K562 (cell line): Measurements from ENCODE around the gene VPS33B. TPM values are rescaled to one million over a fixed set of nuclear protein-coding genes. Genes with fewer than 3 reads are reported as not detected.
A peak's percentile ranks its signal among the peaks of the same experiment; 100 is the strongest.

Experiments
- ATAC-seq: fragments of 200-7000 bp; cut with Tn5 transposase; 3 replicates; pipeline ENCODE4 v1.9.1; 2020; ENCODE audit warnings: moderate library complexity
- BruUV-seq: library from RNA; stranded (reverse); fragments of 400-500 nt; replicated peaks from 2 replicates; lab custom pipeline; 2021; lab: Mats Ljungman, UMichigan
- CTCF ChIA-PET: fragments of 300-600 bp; formaldehyde crosslinking; extraction: SDS; loops from one replicate; lab custom pipeline; 2021; ENCODE audit warnings: low intra/inter-chr PET ratio; lab: Yijun Ruan, JAX
- POLR2A ChIA-PET: fragments of 300-600, 350-650 bp; sonication (Branson Sonifier 250); formaldehyde crosslinking; extraction: SDS; loops from one replicate; lab custom pipeline; 2021; ENCODE audit warnings: antibody characterized with exemption, inconsistent platforms; lab: Yijun Ruan, JAX
- DNase-seq, 4 experiments: peaks; one replicate each; pipeline versions ENCODE4 v3.0.0 to v3.0.0-alpha.2; 2011 to 2018; ENCODE audit warnings: low spot score in 3 of 4, mixed read lengths in 3 of 4; ENCODE audit errors: extremely low read depth in 1 of 4
- FAIRE-seq: peaks from 2 replicates; lab custom pipeline; 2011; peaks lifted over from hg19 to GRCh38; lab: Jason Lieb, UNC
- H2AFZ ChIP-seq: 2 replicates; pipeline ENCODE4 v1.6.0; 2011; ENCODE audit warnings: low read depth, low read length, control low read depth, inconsistent platforms
- H3K27ac ChIP-seq: fragments of 200-600 bp; 3 replicates; pipeline ENCODE4 v1.8.0; 2011; ENCODE audit warnings: low read depth, mild to moderate bottlenecking, control low read depth, inconsistent platforms, low read length, moderate library complexity, mixed read lengths; ENCODE audit errors: extremely low read depth
- H3K27me3 ChIP-seq, 2 experiments: fragments of 300-600 bp in 1 of 2; 2 replicates in 1 of 2; 3 replicates in 1 of 2; pipeline versions ENCODE4 v1.6.0 to v1.8.0; 2011; ENCODE audit warnings: inconsistent platforms in 2 of 2, low read length in 2 of 2, mild to moderate bottlenecking in 1 of 2, mixed read lengths in 1 of 2, moderate library complexity in 1 of 2; ENCODE audit not compliant: control insufficient read depth in 2 of 2, insufficient read depth in 2 of 2
- H3K36me3 ChIP-seq: fragments of 300-600 bp; 3 replicates; pipeline ENCODE4 v1.8.0; 2011; ENCODE audit warnings: mild to moderate bottlenecking, low read length, inconsistent platforms; ENCODE audit not compliant: control insufficient read depth, insufficient read depth
- H3K4me1 ChIP-seq, 2 experiments: fragments of 200-600 bp in 1 of 2; replicated peaks in 1 of 2; 2 replicates in 1 of 2; 3 replicates in 1 of 2; pipeline versions ENCODE4 v1.5.1 to v1.8.0; 2011; ENCODE audit warnings: inconsistent platforms in 2 of 2, low read length in 2 of 2, mild to moderate bottlenecking in 1 of 2, mixed read lengths in 1 of 2, moderate library complexity in 1 of 2; ENCODE audit not compliant: control insufficient read depth in 2 of 2, insufficient read depth in 2 of 2
- H3K4me2 ChIP-seq: 2 replicates; pipeline ENCODE4 v1.6.1; 2011; ENCODE audit warnings: low read length, control low read depth, inconsistent platforms, mixed read lengths; ENCODE audit not compliant: insufficient read depth
- H3K4me3 ChIP-seq: fragments of 200-600 bp; sonication (generic), shearing (Covaris generic); 2 replicates; pipeline ENCODE4 v1.5.1; 2016; ENCODE audit warnings: control low read depth, inconsistent platforms
- H3K79me2 ChIP-seq: fragments of 200-600 bp; 3 replicates; pipeline ENCODE4 v1.8.0; 2011; ENCODE audit warnings: low read length, inconsistent platforms; ENCODE audit not compliant: control insufficient read depth, insufficient read depth
- H3K9ac ChIP-seq, 2 experiments: 2 replicates each; pipeline versions ENCODE4 v1.6.0 to v1.6.1; 2011; ENCODE audit warnings: low read depth in 2 of 2, low read length in 2 of 2, control low read depth in 1 of 2, inconsistent platforms in 1 of 2, mild to moderate bottlenecking in 1 of 2, mixed read lengths in 1 of 2; ENCODE audit not compliant: insufficient read depth in 1 of 2
- H3K9me1 ChIP-seq: one replicate; pipeline ENCODE4 v1.6.0; 2011; ENCODE audit warnings: inconsistent platforms, mild to moderate bottlenecking, low read length, moderate library complexity; ENCODE audit not compliant: control insufficient read depth, insufficient read depth
- H3K9me3 ChIP-seq: replicated peaks from 2 replicates; pipeline ENCODE4 v1.5.1; 2011; ENCODE audit warnings: low read depth, low read length, inconsistent platforms; ENCODE audit not compliant: control insufficient read depth, insufficient read depth
- H4K20me1 ChIP-seq: replicated peaks from 2 replicates; pipeline ENCODE4 v1.6.1; 2011; ENCODE audit warnings: low read length, inconsistent platforms, mixed read lengths; ENCODE audit not compliant: control insufficient read depth, insufficient read depth
- BCOR ChIP-seq: fragments of 450-650 bp; IDR thresholded peaks from 2 replicates; pipeline ENCODE4 v1.6.1; 2016
- HNRNPL ChIP-seq: fragments of 200-400 bp; formaldehyde crosslinking; IDR thresholded peaks from 2 replicates; pipeline ENCODE4 v1.6.1; 2017; ENCODE audit warnings: low read depth, mild to moderate bottlenecking, low read length
- PTRF ChIP-seq: fragments of 450-650 bp; IDR thresholded peaks from 2 replicates; pipeline ENCODE4 v1.6.1; 2016; ENCODE audit warnings: mild to moderate bottlenecking, missing genetic modification characterization, missing compliant biosample characterization
- ZNF589 ChIP-seq: fragments of 200-800 bp; sonication (Bioruptor generic); IDR thresholded peaks from 2 replicates; pipeline ENCODE4 v1.6.1; 2016; ENCODE audit warnings: low read depth, missing genetic modification characterization, missing compliant biosample characterization
- WGBS: fragments of 100-300 bp; shearing (Covaris generic); methylation state at CpG from one replicate; pipeline ENCODE4 v1.1.6; 2016; ENCODE audit warnings: low coverage, mixed read lengths; ENCODE audit not compliant: insufficient coverage; ENCODE audit errors: missing lambda C conversion rate; 5-methylcytosine and 5-hydroxymethylcytosine counted together
- in situ Hi-C: fragments of 300-500 bp; cut with MboI; formaldehyde crosslinking; loops from 4 replicates; pipeline ENCODE4 v1.15.0; 2018; ENCODE audit warnings: inconsistent platforms, mixed read lengths
- intact Hi-C: fragments of 100-400 bp; cut with micrococcal nuclease; formaldehyde crosslinking; loops from 2 replicates; pipeline ENCODE4 v1.14.2; 2022
- polyA plus RNA-seq, 8 experiments: library from polyadenylated mRNA; depleted of rRNA in 4 of 8; stranded (reverse) in 5 of 8; unstranded in 3 of 8; fragments of >200 nt; fragmentation: Nextera tagmentation in 2 of 8; fragmentation: Illumina TruSeq in 1 of 8; extraction: Ambion mirVana in 2 of 8; extraction: Trizol in 1 of 8; gene quantifications; 2 replicates each; pipeline versions ENCODE4 v1.2.1 to v1.2.3, GENCODE V29; 2011 to 2014; ENCODE audit warnings: inconsistent platforms in 1 of 8, missing spikeins in 1 of 8
- total RNA-seq, 7 experiments: library from RNA; depleted of rRNA in 6 of 7; stranded (reverse); fragments of >200 nt in 6 of 7; fragmentation: Illumina TruSeq in 2 of 7; extraction: Trizol in 2 of 7; gene quantifications; 2 replicates each; pipeline versions ENCODE4 v1.2.1 to v1.2.3, GENCODE V29; 2011 to 2021; ENCODE audit warnings: low replicate concordance in 1 of 7
- TF ChIP-seq, protein P1 (sequence below): sonication (generic); formaldehyde crosslinking; IDR thresholded peaks from 2 replicates; pipeline ENCODE4 v1.8.0; 2022; ENCODE audit warnings: mild to moderate bottlenecking, missing genetic modification reagents
- TF ChIP-seq, protein P2 (sequence below): sonication (generic); formaldehyde crosslinking; IDR thresholded peaks from 2 replicates; pipeline ENCODE4 v1.8.1; 2023; ENCODE audit warnings: mild to moderate bottlenecking, missing genetic modification reagents

The VPS33B gene
- total and polyA plus RNA-seq, 9 of the 15 experiments (the other 6 are each of a cell fraction or from before 2014, with no cell fraction given) = 9.4 to 25.5 (median 14.8) TPM

GRCh38 chr15:90957791-90958190, 64.6 kb downstream of the VPS33B start (continued):
- TF ChIP-seq, protein P1, sequence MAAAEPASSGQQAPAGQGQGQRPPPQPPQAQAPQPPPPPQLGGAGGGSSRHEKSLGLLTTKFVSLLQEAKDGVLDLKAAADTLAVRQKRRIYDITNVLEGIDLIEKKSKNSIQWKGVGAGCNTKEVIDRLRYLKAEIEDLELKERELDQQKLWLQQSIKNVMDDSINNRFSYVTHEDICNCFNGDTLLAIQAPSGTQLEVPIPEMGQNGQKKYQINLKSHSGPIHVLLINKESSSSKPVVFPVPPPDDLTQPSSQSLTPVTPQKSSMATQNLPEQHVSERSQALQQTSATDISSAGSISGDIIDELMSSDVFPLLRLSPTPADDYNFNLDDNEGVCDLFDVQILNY (CRISPR knock-in tag) = no peak
- no peak for TF ChIP-seq BCOR
- TF ChIP-seq, protein P2, sequence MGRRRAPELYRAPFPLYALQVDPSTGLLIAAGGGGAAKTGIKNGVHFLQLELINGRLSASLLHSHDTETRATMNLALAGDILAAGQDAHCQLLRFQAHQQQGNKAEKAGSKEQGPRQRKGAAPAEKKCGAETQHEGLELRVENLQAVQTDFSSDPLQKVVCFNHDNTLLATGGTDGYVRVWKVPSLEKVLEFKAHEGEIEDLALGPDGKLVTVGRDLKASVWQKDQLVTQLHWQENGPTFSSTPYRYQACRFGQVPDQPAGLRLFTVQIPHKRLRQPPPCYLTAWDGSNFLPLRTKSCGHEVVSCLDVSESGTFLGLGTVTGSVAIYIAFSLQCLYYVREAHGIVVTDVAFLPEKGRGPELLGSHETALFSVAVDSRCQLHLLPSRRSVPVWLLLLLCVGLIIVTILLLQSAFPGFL (CRISPR knock-in tag) = no peak

GRCh38 chr15:90957031-90957790, 65.2 kb downstream of the VPS33B start:
- 94% methylated on average over 38 of the region's 63 CpGs for WGBS
- ChIA-PET CTCF (no interaction called here), POLR2A (interaction anchor here (0.6 to 3.6 kb wide), 11 partner anchors 8 to 48 kb away, joined by 3 to 20 read pairs (median 4); partner anchors contain the start of gene HDDC3)
- no TSS peak for BruUV-seq
- no peaks in the 10 kb centered on the region for H4K20me1 ChIP-seq
- peak overlapping the region in 1 of 2 experiments; percentile 31; a peak in 1 of 4 replicates for H3K9ac ChIP-seq
- no peak for DNase-seq
- H3K36me3 ChIP-seq = peaks cover 62% of the 10 kb centered on the region
- no peak overlapping the region for H2AFZ ChIP-seq
- no peaks in the 10 kb centered on the region for H3K9me1 ChIP-seq
- no peaks in the 10 kb centered on the region for H3K9me3 ChIP-seq
- intact Hi-C loops (loop anchor here (5.0 kb wide), 1 partner anchor 35 kb away; the partner anchor contains the start of gene PRC1), in situ Hi-C loops (no loop called here)
- no peak for ATAC-seq
- no peak overlapping the region for H3K4me2 ChIP-seq
- no peak overlapping the region for H3K27ac ChIP-seq
- H3K27me3 ChIP-seq = no peaks in the 10 kb centered on the region
- H3K79me2 ChIP-seq = peaks cover 31% of the 10 kb centered on the region
- H3K4me1 ChIP-seq = peaks cover 8 to 44% of the 10 kb centered on the region in 2 experiments; a peak in 4 of 5 replicates
- FAIRE-seq = no peak
- 0 out of 2 replicates have a peak, but pooled peaks have one; percentile 36 for TF ChIP-seq HNRNPL
- no peak for TF ChIP-seq ZNF589 (CRISPR knock-in tag)
- TF ChIP-seq PTRF (tag) = no peak
- no peak overlapping the region for H3K4me3 ChIP-seq
